Measurements from ENCODE around the gene SYNE4. TPM values are rescaled to one million over a fixed set of nuclear protein-coding genes. Genes with fewer than 3 reads are reported as not detected.

Gene SYNE4
- total RNA-seq = 1.4 and 5.2 TPM in 2 replicates

DNA sequence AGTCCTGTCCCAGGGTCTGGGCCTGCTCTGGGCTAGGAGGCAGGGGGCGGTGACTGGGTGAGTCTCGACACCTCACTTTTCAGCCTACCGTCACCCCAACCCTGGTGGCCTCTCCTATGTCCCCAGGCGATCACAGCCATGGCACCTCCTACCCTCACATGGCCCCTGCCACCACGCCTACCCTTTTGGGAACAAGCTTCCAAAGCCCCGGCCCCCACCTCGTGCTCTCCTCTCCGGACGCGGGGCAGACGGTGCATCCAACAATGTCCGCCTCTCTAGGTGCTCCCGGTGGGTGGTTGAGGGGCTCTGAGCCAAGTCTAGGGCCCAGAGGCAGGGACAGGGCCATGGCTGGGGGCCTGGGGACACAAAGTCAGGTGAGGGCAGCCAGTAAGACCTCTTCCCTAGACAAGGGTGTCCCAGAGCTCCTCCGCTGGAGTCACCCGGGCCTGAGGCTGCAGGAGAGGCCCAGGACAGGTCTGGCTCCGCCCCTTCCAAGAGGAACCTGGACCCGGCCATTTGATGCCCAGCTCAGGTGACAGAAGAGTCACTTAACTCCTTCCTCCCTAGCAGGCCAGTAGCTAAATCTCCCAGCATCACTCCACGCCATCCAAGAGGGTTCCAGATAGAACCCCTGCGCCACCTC, at the start of gene SYNE4:
TSS of gene SYNE4 (minus strand) at position 478 of the 643 bp plus-strand sequence. CDS start at position 346, 132 bp downstream.

GRCh38 chr19:36054733-36055686, 46.4 kb upstream of the SYNE4 start, which contains the start of gene WDR62:
Gene WDR62 (plus strand): TSS chr19:36054897. CDS start chr19:36054972, 75 bp downstream.

GRCh38 chr19:36054119-36054732, 45.6 kb upstream of the SYNE4 start, which contains the start of gene THAP8:
Gene THAP8 (minus strand): TSS chr19:36054285. CDS start chr19:36054217, 68 bp downstream.

DNA sequence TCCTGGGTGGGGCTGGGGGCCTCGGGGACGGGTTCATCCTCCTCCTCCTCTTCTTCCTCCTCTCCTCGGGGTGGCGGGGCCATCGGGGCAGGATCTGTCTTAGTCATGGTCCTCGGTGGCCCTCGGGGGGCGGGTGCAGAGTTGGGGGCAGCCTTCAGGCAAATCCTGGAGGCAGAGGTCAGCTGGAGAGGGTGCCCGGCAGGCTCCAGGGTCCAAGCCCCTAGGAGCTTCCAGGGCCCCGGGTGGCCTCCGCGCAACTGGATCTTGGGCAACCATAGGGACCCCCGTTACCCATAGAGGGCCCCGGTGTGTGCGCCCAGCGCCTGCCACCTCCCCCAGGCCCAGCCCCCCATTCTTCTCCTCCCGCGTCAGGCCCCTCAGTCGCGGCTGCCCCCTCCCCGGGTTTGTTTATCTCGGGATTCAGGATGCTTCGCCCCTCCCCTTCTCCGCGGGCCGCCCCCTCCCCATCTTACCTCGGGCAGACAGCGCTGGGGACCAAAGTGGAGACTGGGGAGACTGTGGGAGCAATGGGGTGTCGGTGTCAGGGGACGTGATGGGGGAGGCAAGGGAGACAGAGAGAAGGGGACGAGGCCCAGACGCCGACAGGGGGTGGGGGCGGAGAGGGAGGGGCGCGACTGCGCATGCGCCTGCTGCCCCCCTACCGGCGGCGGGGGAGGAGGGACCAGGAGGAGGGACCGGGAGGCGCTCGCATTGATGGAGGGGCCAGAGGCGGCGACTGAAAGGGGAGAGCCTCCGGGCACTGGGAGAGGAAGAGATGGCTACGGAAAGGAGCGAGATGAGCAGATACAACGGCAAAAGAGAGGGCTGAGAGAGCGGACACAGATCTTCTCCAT, 23.9 kb upstream of the SYNE4 start, which contains the start of gene CLIP3:
TSS of gene CLIP3 (minus strand) at position 623 of the 854 bp plus-strand sequence. CDS start at position 107, 516 bp downstream.

DNA sequence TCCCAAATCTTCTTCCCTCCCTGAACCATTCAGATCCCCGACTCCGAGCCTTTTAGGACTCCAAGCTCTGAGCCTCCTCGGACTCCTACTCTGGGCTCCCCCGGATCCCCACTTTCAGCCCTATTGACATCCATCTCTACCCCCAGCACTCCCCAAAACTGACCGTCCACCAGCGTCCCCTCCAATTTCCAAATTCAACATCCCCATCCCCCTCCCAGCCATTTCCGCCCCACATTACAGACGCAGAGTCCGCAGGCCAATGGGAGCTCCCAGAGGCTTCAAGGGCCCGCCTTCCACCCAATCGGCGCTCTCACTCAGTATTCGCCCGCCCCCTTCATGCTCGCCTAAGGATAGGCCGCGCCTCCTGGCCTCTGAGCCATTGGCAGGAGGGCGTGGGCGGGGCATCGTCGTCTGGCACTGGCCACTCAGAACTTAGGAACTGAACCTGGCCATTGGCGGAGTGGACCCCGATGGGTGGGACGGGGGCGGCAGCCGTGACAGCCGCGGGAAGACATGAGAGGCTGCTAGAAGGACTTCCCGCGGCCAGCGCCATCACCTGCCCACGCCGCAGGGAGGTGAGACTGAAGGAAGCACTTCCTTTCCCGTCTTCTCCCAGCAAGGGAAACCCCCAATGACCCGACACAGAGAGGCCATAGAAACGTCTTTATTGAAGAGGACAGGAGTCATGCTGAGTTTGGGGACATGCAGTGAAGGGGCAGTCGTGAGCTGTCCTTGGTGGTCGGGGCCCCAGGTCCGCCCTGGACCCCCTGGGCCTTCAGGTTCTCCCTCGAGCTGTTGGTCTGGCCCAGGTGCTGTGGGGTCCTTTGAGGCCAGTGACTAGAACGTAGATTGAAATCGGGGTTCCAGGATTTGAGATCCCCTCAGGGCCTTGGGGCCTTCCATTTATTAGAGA, 5.7 kb upstream of the SYNE4 start, which contains the start of gene ALKBH6:
TSS of gene ALKBH6 (minus strand) at position 202 of the 913 bp plus-strand sequence. CDS start 816 bp downstream, outside the sequence.

DNA sequence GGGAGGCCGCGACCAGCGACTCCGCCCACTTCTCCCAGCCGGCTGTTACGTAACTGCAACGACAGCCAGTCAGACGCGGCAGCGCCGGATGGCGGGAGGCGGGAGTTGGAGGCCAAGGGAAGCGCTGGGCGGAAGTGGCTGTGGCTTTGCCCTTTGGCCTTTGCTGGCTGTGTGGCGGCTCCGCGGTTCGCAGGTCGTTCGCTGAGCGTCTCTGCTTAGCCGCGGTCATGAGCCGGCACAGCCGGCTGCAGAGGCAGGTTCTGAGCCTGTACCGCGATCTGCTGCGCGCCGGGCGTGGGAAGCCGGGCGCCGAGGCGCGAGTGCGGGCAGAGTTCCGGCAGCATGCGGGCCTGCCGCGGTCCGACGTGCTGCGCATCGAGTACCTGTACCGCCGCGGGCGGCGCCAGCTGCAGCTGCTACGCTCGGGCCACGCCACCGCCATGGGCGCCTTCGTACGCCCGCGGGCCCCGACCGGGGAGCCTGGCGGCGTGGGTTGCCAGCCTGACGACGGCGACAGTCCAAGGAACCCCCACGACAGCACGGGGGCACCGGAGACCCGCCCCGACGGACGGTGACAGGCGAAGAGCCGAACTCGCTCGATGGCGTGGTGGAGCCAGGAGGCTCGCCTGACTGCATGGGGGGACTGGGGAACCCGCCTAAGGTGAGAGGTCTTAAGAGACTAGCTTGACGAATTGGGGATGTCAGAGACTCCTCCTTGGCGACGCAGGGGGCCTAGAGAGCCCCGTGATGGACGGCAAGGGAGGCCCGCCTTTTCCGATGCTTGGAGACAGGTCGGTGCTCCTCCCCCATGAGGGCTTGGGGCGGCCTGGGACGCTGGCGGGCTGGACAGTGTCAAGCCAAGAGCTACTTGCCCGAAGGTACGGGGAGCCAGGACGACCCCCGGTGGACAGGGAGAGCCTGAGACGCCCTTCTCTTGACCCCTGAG, 13.3 kb downstream of the SYNE4 start, which contains the start of gene SDHAF1:
TSS of gene SDHAF1 (plus strand) at position 141 of the 946 bp plus-strand sequence. CDS start at position 228, 87 bp downstream.

Other genes starting within 250 kb of the SYNE4 start
- 0.57 TPM in 1 of 2 replicates, not detected in the other for gene ARHGAP33, start 233.2 kb downstream of the SYNE4 start, total RNA-seq
- not detected in 2 replicates for gene PRODH2, start 196.0 kb downstream of the SYNE4 start, total RNA-seq
- gene NPHS1, start 156.3 kb downstream of the SYNE4 start, total RNA-seq = not detected in 2 replicates
- gene KIRREL2, start 151.9 kb downstream of the SYNE4 start, total RNA-seq = not detected in 2 replicates
- 0.64 TPM in 1 of 2 replicates, not detected in the other for gene APLP1, start 140.2 kb downstream of the SYNE4 start, total RNA-seq
- 3.4 and 3.6 TPM in 2 replicates for gene NFKBID, start 108.3 kb downstream of the SYNE4 start, total RNA-seq
- 0.14 TPM in 1 of 2 replicates, not detected in the other for gene HCST, start 106.3 kb downstream of the SYNE4 start, total RNA-seq
- not detected in 2 replicates for gene TYROBP, start 100.5 kb downstream of the SYNE4 start, total RNA-seq
- gene LRFN3, start 72.4 kb downstream of the SYNE4 start, total RNA-seq = 2.4 and 6.5 TPM in 2 replicates
- gene SDHAF1, start 13.6 kb downstream of the SYNE4 start, total RNA-seq = 7.5 and 16.1 TPM in 2 replicates
- gene ALKBH6, start 5.4 kb upstream of the SYNE4 start, total RNA-seq = 12.0 and 15.4 TPM in 2 replicates
- gene CLIP3, start 24.1 kb upstream of the SYNE4 start, total RNA-seq = 0.36 TPM in 1 of 2 replicates, not detected in the other
- 2.4 and 2.8 TPM in 2 replicates for gene THAP8, start 45.5 kb upstream of the SYNE4 start, total RNA-seq
- gene WDR62, start 46.1 kb upstream of the SYNE4 start, total RNA-seq = 0.28 and 0.68 TPM in 2 replicates
- gene OVOL3, start 102.3 kb upstream of the SYNE4 start, total RNA-seq = not detected in 2 replicates
- gene POLR2I, start 106.1 kb upstream of the SYNE4 start, total RNA-seq = 63.3 and 89.9 TPM in 2 replicates
- 102 and 103 TPM in 2 replicates for gene TBCB, start 106.7 kb upstream of the SYNE4 start, total RNA-seq
- gene CAPNS1, start 131.3 kb upstream of the SYNE4 start, total RNA-seq = 258 and 283 TPM in 2 replicates
- not detected in 2 replicates for gene COX7A1, start 143.6 kb upstream of the SYNE4 start, total RNA-seq
- 7.2 and 8.7 TPM in 2 replicates for gene ZNF565, start 205.9 kb upstream of the SYNE4 start, total RNA-seq
- gene ZNF146, start 206.3 kb upstream of the SYNE4 start, total RNA-seq = 184 and 199 TPM in 2 replicates

All from nasal cavity respiratory epithelium epithelial cell of viscerocranial mucosa (primary cell).